Cortex of kidney (tissue), 1 donor: Measurements from ENCODE around the gene CHRNA10.

Experiments used
- DNase-seq: peaks from one replicate; lab custom pipeline; 2025; lab: John Stamatoyannopoulos, UW

CHRNA10 gene

DNA sequence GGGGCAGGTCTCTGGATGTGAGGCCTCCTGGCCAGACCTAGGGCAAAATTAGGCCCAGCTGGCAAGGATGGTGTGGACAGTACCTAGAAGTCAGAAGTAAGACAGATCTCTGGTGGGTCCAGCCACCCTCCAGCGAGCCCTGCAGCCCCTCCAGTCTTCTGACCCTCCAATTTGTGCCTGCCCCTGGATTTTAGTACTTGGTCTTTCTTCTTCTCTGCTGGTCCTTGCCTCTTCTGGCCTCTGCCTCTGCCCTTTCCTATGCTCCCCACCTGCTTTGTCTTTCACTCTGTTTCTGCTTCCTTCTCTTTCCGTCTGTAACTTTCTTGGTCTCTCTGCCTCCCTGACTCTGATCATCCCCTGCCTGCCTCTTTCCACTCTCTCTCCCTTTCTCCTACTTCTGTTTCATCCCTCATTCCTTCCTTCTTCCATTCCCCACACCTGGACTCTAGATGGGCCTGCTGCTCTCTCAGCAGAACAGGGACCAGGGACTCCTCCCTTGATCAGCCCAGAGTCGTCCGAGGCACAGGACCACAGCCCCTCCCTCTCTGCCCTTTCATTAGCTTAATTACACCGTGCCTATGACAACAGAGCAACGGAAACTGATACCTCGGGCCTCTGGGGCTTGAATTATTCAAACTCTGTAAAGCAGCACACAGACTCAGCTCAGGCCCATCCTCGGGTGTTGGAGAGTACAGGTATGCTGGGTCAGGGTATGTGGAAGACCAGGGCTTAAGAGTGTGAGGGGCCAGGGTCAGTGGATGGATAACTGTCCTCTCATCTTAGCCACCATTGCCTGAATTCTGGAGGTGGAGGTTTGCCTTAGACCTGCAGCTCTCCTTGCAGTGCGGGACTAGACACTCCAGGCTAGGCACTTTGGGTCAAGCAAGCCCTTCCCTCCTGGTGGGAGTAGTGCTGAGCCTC is at the start of gene CHRNA10:
Gene CHRNA10 (minus strand): TSS at position 51 of the 921 bp plus-strand sequence. CDS start 72 bp downstream, outside the sequence.
- DNase-seq = no peak

- no peak for DNase-seq
Measured at GRCh38 chr11:3712274-3712673, 41.1 kb upstream of the CHRNA10 start.

- DNase-seq = no peak
Measured at GRCh38 chr11:3710485-3711259, 39.5 kb upstream of the CHRNA10 start.

DNA sequence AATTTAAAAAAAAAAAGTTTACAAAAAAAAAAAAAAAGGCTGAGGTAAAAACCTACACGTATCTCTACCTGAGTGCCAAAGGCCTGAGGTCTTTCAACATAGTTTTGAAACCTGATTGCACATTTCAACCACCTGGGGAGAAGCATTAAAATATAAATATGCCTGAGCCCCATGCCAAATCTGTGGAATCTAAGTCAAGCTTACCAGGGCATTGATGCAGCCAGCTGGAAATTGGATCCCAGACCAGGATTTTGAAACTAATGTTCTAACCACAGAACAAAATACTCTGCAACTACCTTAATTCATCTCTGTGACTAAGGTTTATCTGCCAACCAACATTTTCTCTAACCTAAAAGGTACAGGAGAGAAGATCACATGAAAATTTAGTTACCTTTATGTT is 38.8 kb upstream of the CHRNA10 start:
- no peak for DNase-seq

DNA sequence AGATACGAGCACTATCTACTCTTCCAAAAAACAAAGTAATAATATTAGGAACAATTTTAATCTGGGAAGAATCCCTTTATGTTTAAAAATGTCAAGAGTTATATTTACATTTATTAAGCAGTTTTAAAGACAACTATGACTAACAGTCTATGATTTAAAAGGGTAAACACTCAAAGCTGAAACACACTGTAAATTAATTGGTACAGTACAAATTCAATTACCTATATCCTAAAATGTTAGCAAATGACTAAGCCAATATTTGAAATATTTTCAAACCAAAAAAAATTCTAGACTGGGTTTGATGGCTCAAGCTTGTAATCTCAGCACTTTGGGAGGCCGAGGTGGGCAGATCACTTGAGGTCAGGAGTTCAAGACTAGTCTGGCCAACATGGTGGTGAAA is 36.0 kb upstream of the CHRNA10 start:
- no peak for DNase-seq

GRCh38 chr11:3703383-3703782 is 32.2 kb upstream of the CHRNA10 start:
- DNase-seq = no peak

GRCh38 chr11:3700910-3701309 is 29.7 kb upstream of the CHRNA10 start:
- no peak for DNase-seq

DNA sequence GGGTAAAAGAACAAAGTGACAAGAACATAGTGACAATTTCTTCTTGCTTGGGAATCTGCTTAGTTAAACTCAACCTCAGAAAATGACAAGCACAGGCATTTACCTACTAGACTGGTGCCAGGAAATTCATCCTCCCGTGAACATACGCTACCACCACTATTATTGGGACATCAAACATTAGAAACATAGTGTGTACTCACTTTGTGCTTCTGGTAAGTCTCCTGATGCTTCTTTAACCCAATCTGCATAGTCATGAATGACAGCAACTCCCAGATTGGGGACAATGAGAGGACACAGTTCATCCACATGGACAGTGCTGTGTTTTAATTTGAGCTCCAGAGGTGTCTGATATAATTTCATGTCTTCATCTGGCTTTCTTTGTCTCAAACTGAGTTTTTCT is 29.2 kb upstream of the CHRNA10 start:
- no peak for DNase-seq

DNA sequence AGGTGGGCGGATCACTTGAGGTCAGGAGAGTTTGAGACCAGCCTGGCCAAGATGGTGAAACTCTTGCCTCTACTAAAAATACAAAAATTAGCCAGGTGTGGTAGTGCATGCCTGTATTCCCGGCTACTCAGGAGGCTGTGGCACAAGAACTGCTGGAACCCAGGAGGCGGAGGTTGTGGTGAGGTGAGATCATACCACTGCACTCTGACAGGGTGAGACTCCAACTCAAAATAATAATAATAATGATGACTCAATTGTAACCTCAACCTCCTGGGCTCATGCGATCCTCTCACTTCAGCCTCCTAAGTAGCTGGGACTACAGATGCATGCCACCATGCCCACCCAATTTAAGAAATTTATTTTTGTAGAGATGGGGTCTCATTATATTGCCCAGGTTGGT is 15.6 kb upstream of the CHRNA10 start:
- no peak for DNase-seq

GRCh38 chr11:3685923-3686322 is 14.7 kb upstream of the CHRNA10 start:
- DNase-seq = no peak

DNA sequence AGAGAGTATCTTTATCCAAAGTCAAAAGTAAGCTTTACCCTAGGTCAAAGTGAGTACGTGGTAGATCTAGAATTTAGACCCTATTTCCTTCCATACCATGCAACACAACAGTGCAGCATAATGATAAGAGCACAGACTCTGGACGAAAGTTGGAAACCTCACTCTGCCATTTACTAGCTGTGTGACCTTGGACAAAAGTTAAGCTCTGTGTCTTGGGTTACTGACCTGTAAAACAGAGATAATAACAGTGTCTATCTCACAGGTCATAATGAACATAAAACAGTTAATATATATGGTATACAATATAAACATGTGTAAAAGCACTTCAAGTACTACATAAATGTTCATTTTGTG is 13.6 kb upstream of the CHRNA10 start:
- no peak for DNase-seq

DNA sequence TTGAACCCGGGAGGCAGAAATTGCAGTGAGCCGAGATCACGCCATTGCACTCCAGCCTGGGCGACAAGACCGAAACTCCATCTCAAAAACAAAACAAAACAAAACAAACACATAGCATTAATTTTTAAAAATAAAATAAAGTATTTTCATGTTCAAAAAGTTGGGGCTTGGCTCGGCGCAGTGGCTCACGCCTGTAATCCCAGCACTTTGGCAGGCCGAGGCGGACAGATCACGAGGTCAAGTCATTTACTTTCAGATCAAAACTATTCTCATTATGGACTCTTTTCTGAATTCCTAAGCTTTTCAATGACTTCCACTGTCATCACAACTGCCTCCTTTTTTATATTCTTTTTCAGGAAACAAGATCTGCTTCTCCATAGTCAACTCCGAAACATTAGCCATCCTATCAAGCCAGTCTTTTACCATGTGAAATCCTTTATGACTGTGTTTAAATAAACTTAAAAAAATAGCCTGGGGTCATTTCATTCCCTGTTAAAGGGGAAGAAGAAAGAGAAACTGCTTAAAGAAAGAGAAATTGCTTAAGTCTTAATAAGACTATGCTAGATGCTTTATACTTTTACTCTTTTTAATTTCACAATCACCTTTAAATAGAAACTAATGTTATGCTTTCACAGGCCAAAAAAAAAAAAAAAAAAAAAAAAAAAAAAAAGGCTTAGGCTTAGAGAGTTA is 13.1 kb upstream of the CHRNA10 start:
- no peak for DNase-seq

DNA sequence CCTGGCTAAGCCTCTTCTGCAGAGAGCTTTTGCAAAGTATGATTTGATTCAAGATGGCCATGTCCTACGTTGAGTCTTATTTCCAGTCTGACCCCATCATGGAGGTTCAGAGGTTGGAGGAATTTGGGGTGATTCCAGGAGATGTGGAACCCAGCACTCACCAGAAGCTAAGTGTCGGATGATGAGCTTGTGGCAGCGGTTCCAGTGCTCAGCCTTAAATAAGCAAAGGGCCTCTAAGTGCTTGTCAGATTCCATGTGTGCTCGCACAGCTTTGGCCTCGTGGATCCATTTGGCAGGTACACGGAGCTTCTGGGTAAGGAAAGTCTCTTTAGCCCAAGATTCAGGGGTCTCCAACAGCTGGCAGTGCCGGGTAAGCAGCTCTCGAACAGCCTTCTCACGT is 11.9 kb upstream of the CHRNA10 start:
- no peak for DNase-seq

DNA sequence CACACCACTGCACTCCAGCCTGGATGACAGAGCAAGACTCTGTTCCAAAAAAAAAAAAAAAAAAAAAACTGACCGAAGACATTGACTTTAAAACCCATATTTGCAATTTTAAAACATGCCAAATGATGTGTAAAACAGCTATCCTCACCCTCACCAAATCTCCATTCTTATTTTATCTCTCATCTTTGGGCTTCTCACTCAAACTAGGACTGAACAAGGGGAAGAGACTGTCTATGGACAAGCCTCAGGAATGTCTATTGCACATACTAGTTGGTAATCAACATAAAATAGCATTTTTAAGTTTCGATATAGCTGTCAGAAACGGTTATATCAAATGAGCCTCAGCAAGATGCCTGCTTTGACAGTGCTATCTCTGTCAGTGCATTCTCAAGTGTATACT is 7.9 kb upstream of the CHRNA10 start:
- no peak for DNase-seq

- no peak for DNase-seq
Measured at GRCh38 chr11:3675971-3676370, 4.8 kb upstream of the CHRNA10 start.

DNA sequence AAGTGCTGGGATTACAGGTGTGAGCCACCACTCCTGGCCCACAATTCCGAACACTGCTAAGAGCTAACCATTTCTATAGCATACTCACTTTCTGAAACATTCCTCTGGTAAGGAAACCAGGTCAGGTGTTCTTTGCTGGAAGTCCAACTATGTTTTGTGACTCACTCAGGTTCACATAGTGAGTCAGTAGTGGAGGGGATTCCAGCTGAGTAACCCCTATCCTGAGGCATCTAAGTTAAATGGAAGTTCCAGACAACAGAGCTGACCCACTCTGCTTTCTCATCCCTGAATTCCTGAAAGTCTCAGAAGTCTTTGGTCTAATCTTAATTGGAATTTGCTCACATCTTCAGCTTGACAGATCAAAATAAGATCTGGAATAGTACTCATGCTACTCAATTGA is 3.0 kb upstream of the CHRNA10 start:
- no peak for DNase-seq

GRCh38 chr11:3669742-3670183 is 1.4 kb downstream of the CHRNA10 start:
- no peak for DNase-seq

DNA sequence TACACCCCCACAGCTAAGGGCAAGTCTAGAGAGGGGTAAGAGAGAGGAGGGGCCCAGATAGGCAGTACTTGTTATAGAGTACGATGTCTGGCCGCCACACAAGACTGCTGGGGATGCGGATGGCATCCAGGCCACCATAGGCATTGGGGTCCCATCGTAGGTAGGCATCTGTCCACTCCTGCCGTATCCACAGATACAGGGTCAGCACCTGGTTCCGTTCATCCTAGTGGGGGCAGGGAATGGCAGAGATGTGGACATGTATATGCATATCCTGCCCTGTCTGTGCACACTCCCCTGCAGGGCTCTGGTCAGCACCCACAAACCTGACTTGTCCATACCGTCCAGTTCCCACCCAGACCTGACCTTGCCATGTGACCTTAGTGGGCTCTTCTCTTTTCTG is 2.1 kb downstream of the CHRNA10 start:
- DNase-seq = no peak

DNA sequence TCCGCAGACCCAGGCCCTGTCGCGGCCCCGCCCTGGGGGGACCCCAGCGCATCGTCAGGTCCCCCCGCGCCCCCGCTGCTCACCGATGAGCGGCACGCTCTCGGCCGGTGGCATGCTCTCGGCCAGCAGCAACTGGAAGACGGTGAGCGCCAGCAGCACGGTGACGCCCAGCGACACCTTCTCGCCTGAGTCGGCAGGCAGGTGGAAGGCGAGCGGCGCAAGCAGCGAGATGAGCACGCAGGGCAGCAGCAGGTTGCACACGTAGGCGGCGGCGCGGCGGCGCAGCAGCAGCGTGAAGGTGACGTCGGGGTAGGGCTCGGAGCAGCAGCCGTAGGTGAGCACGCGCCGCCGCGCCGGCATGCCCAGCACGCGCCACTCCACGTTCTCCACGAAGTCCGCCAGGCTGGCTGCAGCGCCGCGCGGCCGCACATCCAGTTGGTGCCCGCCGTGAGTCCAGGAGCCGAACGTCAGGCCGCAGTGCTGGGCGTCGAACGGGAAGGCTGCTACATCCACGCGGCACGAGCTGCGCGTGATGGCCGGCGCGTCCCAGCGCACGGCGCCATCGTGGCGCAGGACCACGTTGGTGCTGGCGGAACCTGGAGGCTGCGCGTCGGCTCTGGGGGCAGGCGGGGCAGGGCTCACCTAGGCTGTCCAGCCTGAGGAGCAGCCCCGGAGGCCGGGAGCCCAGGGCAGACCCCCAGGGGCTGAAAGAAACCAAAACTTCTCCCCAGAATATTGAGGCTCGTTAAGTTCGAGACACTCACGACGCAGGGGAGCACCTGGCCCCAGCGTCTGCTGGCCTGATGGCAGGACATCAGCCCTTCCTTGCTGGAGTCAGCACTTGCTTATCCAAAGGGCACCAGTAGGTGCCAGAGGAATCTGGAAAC is 3.8 kb downstream of the CHRNA10 start:
- no peak for DNase-seq

GRCh38 chr11:3666023-3666530 is 5.1 kb downstream of the CHRNA10 start:
- DNase-seq = no peak

DNA sequence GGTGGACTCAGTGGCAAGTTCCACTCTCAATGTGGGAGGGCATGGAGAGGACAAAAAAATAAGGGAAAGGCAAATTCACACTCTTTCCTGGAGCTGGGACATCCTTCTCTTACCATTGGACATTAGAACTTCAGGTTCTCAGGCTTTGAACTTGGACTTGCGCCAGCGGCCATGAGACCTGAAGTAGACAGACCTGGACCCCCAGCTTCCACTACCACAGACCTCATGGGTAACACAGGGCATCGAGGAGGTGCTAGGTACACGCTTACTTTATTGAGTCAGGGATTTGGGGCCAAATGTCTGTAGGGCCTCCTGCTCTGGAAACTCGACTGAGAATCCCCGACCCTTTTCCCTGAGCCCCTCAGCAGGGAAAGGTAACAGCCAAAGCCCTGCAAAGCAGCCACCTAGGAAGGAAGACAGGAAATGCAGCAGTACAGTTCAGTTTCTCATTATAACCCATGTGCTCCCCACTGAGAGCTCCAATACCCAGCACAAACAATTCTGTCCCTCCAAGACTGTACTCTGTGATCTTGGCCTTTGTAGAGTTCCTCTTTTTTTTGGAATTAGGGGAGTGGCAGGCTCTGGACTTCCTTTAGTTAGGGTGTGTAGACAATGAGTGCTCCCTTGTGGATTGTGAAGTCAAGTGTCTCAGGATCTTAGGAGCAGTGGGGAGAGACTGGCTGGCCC is 5.7 kb downstream of the CHRNA10 start:
- DNase-seq = no peak
